GM10266 (cell line): ENCODE results near the gene TMEM236.

Experiments used
- DNase-seq: peaks from one replicate; pipeline ENCODE4 v3.0.0; 2012; ENCODE audit errors: extremely low spot score
- TF ChIP-seq, protein P1 (sequence below): IDR thresholded peaks from 2 replicates; pipeline ENCODE4 v1.5.1; 2012; ENCODE audit warnings: mild to moderate bottlenecking, low read depth; ENCODE audit not compliant: control insufficient read depth, insufficient read depth; ENCODE audit errors: missing control alignments

Gene TMEM236

DNA sequence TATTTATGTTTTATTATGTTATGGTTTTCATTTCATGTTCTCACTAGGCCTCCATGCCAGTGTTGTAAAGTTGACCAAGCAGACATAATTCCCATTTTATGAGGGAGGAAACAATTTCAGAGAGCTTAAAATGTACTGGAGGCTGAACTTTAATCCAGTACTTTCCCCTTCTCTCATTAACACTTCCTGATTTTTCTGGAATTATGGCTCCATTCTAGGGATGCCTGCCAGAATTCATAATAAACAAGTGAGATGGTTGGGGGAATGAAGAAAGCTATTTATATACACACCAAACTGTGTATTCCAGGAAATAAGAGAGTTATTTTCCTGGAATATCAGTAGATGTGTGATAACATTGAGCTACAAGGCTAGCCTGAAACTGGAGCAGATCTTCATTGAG is 6.9 kb downstream of the TMEM236 start:
- no peak for DNase-seq
- TF ChIP-seq, protein P1, sequence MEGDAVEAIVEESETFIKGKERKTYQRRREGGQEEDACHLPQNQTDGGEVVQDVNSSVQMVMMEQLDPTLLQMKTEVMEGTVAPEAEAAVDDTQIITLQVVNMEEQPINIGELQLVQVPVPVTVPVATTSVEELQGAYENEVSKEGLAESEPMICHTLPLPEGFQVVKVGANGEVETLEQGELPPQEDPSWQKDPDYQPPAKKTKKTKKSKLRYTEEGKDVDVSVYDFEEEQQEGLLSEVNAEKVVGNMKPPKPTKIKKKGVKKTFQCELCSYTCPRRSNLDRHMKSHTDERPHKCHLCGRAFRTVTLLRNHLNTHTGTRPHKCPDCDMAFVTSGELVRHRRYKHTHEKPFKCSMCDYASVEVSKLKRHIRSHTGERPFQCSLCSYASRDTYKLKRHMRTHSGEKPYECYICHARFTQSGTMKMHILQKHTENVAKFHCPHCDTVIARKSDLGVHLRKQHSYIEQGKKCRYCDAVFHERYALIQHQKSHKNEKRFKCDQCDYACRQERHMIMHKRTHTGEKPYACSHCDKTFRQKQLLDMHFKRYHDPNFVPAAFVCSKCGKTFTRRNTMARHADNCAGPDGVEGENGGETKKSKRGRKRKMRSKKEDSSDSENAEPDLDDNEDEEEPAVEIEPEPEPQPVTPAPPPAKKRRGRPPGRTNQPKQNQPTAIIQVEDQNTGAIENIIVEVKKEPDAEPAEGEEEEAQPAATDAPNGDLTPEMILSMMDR, result no peak

DNA sequence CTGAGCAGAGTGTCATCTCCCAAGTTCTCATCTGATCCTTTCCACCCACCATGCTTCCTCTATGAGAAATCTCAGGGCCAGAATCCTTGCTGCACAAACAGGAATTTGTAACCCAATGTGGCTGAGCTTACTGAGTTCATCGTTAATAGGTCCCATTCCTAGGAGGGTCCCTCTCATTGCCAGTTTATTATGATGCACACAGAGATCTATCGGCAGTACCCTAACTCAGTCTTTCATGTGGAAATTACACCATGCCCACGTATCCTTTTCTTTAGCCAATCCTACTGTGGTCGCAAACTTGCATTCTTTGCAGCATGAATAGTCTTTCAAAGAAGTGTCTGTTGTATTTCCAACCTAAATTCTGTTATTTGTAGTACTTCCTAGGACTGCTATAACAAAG is 12.1 kb downstream of the TMEM236 start:
- TF ChIP-seq, protein P1, result no peak
- no peak for DNase-seq

DNA sequence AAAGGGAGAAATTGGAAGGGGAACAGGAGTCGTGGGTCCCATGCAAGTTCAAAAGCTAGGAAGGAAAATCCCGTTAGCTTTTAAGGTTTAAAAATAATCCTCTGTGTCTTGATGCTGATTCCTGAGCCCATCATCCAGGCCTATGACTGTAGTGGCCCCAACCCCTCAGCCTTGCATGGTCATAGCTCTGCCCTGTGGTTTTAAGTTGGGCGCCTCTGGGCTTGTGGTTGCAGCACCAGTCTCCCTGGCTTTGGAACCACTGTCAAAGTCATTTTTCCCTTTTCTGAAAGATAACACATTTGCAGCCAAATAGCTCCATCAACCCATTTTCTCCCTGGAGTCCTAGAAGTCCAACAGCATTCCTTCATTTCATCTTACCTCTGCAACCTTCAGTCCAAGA is 13.6 kb downstream of the TMEM236 start:
- no peak for DNase-seq
- TF ChIP-seq, protein P1, result no peak

DNA sequence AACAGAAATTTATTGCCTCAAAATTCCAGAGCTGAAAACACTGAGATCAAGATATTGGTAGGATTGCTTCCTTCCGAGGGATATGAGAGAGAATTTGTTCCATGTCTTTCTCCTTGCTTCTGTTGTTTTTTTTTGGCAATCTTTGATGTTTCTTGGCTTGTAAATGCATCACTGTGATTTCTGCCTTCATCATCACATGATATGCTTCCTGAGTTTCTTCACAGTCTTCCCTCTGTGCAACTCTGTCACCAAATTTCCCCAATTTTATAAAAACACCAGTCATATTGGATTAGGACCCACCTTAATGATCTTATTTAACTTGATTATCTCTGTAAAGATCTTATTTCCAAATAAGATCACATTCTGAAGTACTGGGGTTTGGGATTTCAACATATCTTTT is 14.7 kb downstream of the TMEM236 start:
- no peak for DNase-seq
- TF ChIP-seq, protein P1, result no peak

DNA sequence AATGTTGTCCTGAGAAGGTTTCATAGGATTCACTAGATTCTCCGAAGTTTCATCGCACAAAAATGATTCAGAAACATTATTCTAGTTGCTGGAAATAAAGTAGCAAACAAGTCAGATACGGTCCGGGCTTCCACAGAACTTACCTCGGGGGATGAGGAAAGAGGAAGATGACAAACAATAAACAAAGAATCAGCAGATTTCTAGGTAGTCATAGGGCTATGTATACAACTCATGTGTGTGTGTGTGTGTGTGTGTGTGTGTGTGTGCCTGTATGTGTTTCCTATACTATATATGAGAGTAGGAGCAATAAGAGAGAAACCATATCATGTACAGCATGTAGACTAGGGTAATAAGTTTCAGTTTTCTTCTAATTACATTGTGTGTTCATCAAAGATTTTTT is 16.5 kb downstream of the TMEM236 start:
- no peak for DNase-seq
- TF ChIP-seq, protein P1, result no peak

DNA sequence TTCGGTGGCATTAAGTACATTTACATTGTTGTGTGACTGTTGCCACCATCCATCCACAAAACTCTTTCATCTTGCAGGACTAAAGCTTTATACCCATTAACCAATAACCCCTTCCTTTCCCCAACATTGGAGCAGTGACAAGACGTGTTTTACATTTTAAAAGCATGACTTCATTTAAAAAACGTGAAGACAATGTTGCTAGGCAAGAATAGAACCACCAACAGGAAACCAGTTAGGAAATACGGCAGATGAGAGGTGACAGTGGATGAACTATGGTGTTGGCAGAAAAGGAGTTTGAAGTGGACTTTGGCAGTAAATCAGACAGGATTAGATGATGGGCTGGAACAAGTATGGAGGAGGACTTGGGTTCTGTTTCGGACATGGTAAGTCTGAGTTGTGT is 17.0 kb downstream of the TMEM236 start:
- TF ChIP-seq, protein P1, result no peak
- DNase-seq, result no peak

DNA sequence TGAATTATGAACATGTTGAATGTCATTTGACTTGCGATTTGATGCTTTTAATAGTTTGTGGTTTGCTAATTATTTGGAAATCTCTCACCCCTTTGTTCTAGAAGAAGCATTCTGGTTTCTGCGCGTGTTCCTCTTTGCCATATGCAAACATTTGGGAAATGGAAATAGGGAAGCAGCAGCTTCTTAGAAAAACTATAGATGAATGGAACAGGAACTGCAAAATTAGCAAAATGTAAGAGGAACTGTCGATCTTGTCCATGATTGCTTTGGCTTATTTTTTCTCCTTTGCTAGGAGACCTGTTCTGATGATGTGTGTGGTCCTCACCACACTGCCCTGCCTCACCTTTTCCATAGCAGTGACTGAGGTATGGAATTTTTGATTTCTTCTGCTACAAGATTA is 19.0 kb downstream of the TMEM236 start:
- TF ChIP-seq, protein P1, result no peak

More for the DNA sequence above, 19.0 kb downstream of the TMEM236 start:
- DNase-seq, result no peak
